Esophagus muscularis mucosa (tissue), 4 donors: ENCODE data around the gene MTHFS. TPM values are rescaled to one million over a fixed set of nuclear protein-coding genes. Genes with fewer than 3 reads are reported as not detected.
A peak's percentile ranks its signal among the peaks of the same experiment; 100 is the strongest.

Source experiments
- DNase-seq: peaks from one replicate; pipeline ENCODE4 v3.0.0-alpha.2; 2017; ENCODE audit errors: extremely low spot score
- H3K27ac ChIP-seq, 4 donors: fragments of 200-600 bp; sonication (generic); replicated peaks in 1 of 4; 1 replicate in 3 of 4; 2 replicates in 1 of 4; pipeline ENCODE4 v1.5.1; 2016 to 2019; ENCODE audit warnings: mild to moderate bottlenecking in 1 of 4
- H3K27me3 ChIP-seq, 4 donors: fragments of 200-600 bp; sonication (generic); one replicate each; pipeline versions ENCODE4 v1.5.1 to v1.6.0; 2016 to 2019
- H3K36me3 ChIP-seq, 4 donors: fragments of 200-600 bp; sonication (generic); one replicate each; pipeline ENCODE4 v1.5.1; 2016 to 2019
- H3K4me1 ChIP-seq, 4 donors: fragments of 200-600 bp; sonication (generic); one replicate each; pipeline ENCODE4 v1.5.1; 2016 to 2019
- H3K4me3 ChIP-seq, 4 donors: fragments of 200-600 bp; sonication (generic); 1 replicate in 2 of 4; 2 replicates in 2 of 4; pipeline ENCODE4 v1.5.1; 2016 to 2019; ENCODE audit warnings: mild to moderate bottlenecking in 4 of 4, moderate library complexity in 1 of 4
- H3K9me3 ChIP-seq, 4 donors: fragments of 200-600 bp; sonication (generic); 1 replicate in 3 of 4; 2 replicates in 1 of 4; pipeline ENCODE4 v1.5.1; 2016 to 2019
- EP300 ChIP-seq: sonication (generic); formaldehyde crosslinking; IDR thresholded peaks from one replicate; pipeline ENCODE4 v1.6.1; 2017; ENCODE audit warnings: antibody characterized with exemption
- POLR2A ChIP-seq: fragments of 450-650 bp; IDR thresholded peaks from one replicate; pipeline ENCODE4 v1.6.1; 2017; ENCODE audit warnings: antibody characterized with exemption, moderate library complexity, mild to moderate bottlenecking, low read depth
- POLR2AphosphoS5 ChIP-seq, 2 donors: sonication (generic); formaldehyde crosslinking; IDR thresholded peaks; one replicate each; pipeline ENCODE4 v1.6.1; 2017; ENCODE audit warnings: antibody characterized with exemption in 2 of 2
- WGBS: methylation state at CpG from one replicate; pipeline ENCODE4 v1.1.5; 2018; 5-methylcytosine and 5-hydroxymethylcytosine counted together
- intact Hi-C: fragments of 100-400 bp; cut with DNase I; formaldehyde crosslinking; loops from one replicate; pipeline ENCODE4 v1.15.1; 2023
- total RNA-seq, 4 donors: library from RNA; depleted of rRNA; stranded (reverse); fragments of >200 nt; gene quantifications; one replicate each; pipeline versions ENCODE4 v1.1.0 to v1.2.1, GENCODE V29; 2016
- TF ChIP-seq, protein P1 (sequence below), 3 experiments: fragments of 200-600 bp in 2 of 3; fragments of 450-650 bp in 1 of 3; sonication (generic) in 2 of 3; IDR thresholded peaks; one replicate each; pipeline ENCODE4 v1.5.1; 2017 to 2019; ENCODE audit warnings: antibody characterized with exemption in 3 of 3, mild to moderate bottlenecking in 2 of 3, moderate library complexity in 1 of 3

The MTHFS gene
- total RNA-seq, 4 donors from 2014 or later: 8.8 to 21.2 (median 13.1) TPM

DNA sequence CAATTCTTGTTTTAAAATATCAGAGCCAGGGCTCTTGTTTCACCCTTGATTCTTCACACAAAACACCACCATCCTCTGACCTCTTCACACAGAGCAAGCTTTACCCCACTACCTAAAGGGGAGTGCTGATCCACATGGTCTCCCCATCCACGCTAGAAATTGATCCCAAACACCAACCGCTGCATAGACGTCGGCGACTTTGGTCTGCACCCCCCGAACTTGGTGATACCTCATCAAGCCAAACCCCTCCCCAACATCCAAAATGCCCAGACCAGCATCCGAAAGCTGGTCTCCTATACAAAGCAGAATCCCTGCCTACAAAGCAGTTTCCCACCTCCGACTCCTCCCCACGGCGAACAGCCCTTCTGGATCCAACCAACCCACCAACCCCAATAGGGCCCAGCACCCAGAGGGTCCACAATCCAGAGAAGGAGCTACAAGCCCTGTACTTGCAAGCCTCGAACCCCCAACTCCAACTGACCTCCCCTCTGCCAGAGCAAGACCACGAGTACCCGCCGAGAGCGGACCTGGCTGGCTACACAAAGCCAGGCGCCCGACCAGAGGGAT is 25.8 kb upstream of the MTHFS start:
- TF ChIP-seq POLR2A (no peak), POLR2AphosphoS5 (IDR thresholded peaks at IDR 0.05) (no peak), EP300 (no peak)
- TF ChIP-seq, protein P1, sequence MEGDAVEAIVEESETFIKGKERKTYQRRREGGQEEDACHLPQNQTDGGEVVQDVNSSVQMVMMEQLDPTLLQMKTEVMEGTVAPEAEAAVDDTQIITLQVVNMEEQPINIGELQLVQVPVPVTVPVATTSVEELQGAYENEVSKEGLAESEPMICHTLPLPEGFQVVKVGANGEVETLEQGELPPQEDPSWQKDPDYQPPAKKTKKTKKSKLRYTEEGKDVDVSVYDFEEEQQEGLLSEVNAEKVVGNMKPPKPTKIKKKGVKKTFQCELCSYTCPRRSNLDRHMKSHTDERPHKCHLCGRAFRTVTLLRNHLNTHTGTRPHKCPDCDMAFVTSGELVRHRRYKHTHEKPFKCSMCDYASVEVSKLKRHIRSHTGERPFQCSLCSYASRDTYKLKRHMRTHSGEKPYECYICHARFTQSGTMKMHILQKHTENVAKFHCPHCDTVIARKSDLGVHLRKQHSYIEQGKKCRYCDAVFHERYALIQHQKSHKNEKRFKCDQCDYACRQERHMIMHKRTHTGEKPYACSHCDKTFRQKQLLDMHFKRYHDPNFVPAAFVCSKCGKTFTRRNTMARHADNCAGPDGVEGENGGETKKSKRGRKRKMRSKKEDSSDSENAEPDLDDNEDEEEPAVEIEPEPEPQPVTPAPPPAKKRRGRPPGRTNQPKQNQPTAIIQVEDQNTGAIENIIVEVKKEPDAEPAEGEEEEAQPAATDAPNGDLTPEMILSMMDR (IDR thresholded peaks at IDR 0.05): no peak
- Histone ChIP-seq H3K4me3 (peak overlapping the region; percentile 65 to 90 (median 86)), H3K36me3 (peaks cover 0 to 26% (median 11%) of the 10 kb centered on the region in 4 donors), H3K9me3 (peaks cover 0 to 42% (median 34%) of the 10 kb centered on the region in 4 donors), H3K27me3 (no peaks in the 10 kb centered on the region), H3K27ac (peak overlapping the region; percentile 86 to 96 (median 92)), H3K4me1 (peaks cover 11 to 17% (median 14%) of the 10 kb centered on the region in 4 donors)
- 29% methylated on average over 11 of the region's 17 CpGs for WGBS
- intact Hi-C loops: loop anchor here (2.0 kb wide), 1 partner anchor 136 kb away; the partner anchor contains the start of gene ZFAND6
- no peak for DNase-seq

DNA sequence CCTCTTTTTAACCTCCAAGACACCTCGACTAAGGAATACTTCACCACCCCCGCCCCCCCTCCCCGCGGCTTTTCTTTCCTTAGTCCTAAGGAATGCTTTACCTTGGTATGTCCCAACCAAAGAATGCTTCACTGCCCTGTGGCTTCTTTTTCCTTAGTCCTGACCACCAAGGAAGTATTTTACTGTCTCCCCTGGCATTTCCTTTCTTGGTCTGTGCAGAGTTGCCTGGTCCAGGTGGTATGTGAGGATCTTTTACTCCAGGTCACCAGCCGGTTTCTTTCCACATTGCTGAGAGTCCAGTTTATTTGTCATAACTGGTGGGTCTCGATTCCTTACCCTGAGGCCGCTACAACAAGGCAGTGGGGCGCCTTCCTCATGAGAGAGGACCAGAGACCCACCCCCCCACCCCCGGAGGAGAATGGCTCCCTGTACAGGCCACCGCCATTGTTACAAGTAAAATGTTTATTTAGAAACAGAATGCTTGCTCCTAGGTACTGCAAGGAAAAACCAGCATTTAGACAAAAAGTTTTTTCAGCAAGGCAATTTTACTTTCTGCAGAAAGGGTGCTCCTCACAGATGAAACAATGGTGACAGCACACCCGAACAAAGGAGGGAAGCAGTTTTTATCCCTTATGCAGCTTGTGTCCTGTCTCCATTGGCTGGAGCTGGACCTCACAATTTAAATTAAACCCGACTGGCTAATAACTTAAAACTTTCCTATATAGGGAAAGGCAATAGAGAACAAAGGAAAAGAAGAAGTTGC is 23.1 kb upstream of the MTHFS start:
- Histone ChIP-seq H3K4me1 (peaks cover 11 to 17% (median 14%) of the 10 kb centered on the region in 4 donors), H3K27ac (no peak overlapping the region), H3K4me3 (no peak overlapping the region), H3K9me3 (peaks cover 0 to 68% (median 60%) of the 10 kb centered on the region in 4 donors), H3K36me3 (peaks cover 0 to 26% (median 11%) of the 10 kb centered on the region in 4 donors), H3K27me3 (no peaks in the 10 kb centered on the region)
- no peak for DNase-seq
- no peak for TF ChIP-seq POLR2A
- TF ChIP-seq, protein P1 (IDR thresholded peaks at IDR 0.05): no peak
- no peak for TF ChIP-seq EP300
- TF ChIP-seq POLR2AphosphoS5 (IDR thresholded peaks at IDR 0.05): no peak
- 96% methylated on average over 12 of the region's 12 CpGs for WGBS
- intact Hi-C loops: no loop called here

DNA sequence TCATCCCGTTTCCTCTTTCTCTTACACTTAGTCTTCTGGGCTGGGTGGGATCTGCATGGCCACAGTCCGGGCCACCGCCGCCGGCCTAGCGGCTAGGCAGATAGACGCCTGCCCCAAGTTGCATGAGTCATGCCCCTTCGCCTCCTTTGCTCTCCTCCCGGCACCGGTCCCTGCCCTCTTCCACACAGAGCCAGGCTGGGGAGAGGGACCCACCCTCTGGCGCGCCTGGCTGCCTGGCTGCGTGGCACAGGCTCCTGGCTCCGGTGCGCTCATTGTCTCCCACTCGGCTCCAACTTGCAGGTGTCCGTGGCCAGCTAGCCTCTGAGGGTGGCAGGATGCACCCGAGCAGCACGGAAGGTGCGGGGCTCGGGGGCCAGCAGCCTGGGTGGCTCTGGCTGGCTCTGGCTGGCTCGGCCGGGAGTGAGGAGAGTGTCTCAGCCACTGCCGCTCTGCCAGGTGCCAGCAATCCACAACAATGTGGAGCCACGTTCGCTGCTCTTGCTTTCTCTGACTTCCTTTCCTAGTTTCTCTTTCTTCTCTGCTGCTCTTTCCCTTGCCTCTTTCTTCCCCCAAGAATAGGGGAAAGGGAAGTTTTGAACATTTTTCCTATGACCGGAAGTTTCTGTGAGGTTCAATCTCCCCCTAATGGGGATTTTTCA is 22.4 kb upstream of the MTHFS start:
- Histone ChIP-seq H3K36me3 (peaks cover 0 to 26% (median 11%) of the 10 kb centered on the region in 4 donors), H3K9me3 (peaks cover 0 to 75% (median 66%) of the 10 kb centered on the region in 4 donors), H3K4me1 (peaks cover 9 to 14% (median 10%) of the 10 kb centered on the region in 4 donors), H3K27ac (no peak overlapping the region), H3K27me3 (no peaks in the 10 kb centered on the region), H3K4me3 (no peak overlapping the region)
- WGBS: 98% methylated on average over 26 of the region's 27 CpGs
- DNase-seq: no peak
- TF ChIP-seq EP300 (no peak), POLR2AphosphoS5 (IDR thresholded peaks at IDR 0.05) (no peak), POLR2A (no peak)
- TF ChIP-seq, protein P1 (IDR thresholded peaks at IDR 0.05): no peak
- intact Hi-C loops: no loop called here

DNA sequence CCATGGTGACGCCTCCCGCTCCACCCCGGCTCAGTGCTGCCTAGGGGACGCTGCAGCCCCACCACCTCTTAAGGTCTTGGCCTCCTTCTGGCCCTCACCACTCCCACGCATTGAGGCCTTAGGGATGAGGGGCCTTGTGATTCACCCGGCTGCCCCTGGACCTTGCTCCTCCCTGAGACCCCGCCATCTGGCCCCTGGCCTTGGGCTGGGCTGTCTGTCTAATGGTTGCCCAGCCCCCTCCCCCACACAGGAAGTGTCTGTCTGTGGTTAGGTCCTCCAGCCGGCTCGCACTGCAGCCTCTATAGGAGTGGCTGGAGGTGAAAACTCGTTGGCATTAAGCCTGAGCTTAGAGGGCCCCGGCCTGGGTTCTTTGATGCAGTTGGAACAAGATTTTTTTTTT is 21.5 kb upstream of the MTHFS start:
- no peak for DNase-seq
- Histone ChIP-seq H3K27me3 (no peaks in the 10 kb centered on the region), H3K27ac (no peak overlapping the region), H3K4me1 (peaks cover 5 to 10% (median 7%) of the 10 kb centered on the region in 4 donors), H3K9me3 (peaks cover 0 to 75% (median 66%) of the 10 kb centered on the region in 4 donors), H3K4me3 (no peak overlapping the region), H3K36me3 (peaks cover 0 to 26% (median 11%) of the 10 kb centered on the region in 4 donors)
- intact Hi-C loops: no loop called here
- WGBS: 97% methylated on average over 11 of the region's 11 CpGs
- TF ChIP-seq, protein P1 (IDR thresholded peaks at IDR 0.05): no peak
- TF ChIP-seq POLR2A (no peak), POLR2AphosphoS5 (IDR thresholded peaks at IDR 0.05) (no peak), EP300 (no peak)
